Tongue (tissue), 2 donors: ENCODE data around the gene RACGAP1. TPM values are rescaled to one million over a fixed set of nuclear protein-coding genes. Genes with fewer than 3 reads are reported as not detected.
"Not testable (repeated sequence)": the region's sequence is repeated elsewhere in the genome, so short reads cannot be mapped to it uniquely, and the experiment has no call there.

Experiments
- DNase-seq: peaks from one replicate; pipeline ENCODE4 v3.0.0-alpha.2; 2015
- total RNA-seq: library from RNA; depleted of rRNA; stranded (reverse); fragments of >200 nt; gene quantifications from one replicate; pipeline ENCODE4 v1.2.3, GENCODE V29; 2014

RACGAP1 gene
- total RNA-seq, 1 donor from 2014 or later = 31.8 TPM

- not testable (repeated sequence) for DNase-seq
These were observed 38.8 kb downstream of the RACGAP1 start for GRCh38 chr12:49986476-49986875.

GRCh38 chr12:49985981-49986380, 39.3 kb downstream of the RACGAP1 start:
- DNase-seq = no peak

GRCh38 chr12:49984476-49985359, 40.6 kb downstream of the RACGAP1 start:
- no peak for DNase-seq

GRCh38 chr12:49983892-49984291, 41.4 kb downstream of the RACGAP1 start:
- peak; percentile 94 for DNase-seq

- DNase-seq = no peak
These were observed 42.8 kb downstream of the RACGAP1 start for GRCh38 chr12:49982246-49983087.

- DNase-seq = no peak
These were observed 44.6 kb downstream of the RACGAP1 start for GRCh38 chr12:49980501-49981349.

GRCh38 chr12:49979791-49980190, 45.5 kb downstream of the RACGAP1 start:
- DNase-seq = no peak

GRCh38 chr12:49979016-49979586, 46.2 kb downstream of the RACGAP1 start:
- no peak for DNase-seq

GRCh38 chr12:49978125-49978524, 47.2 kb downstream of the RACGAP1 start:
- DNase-seq = no peak

- DNase-seq = no peak
These were observed 48.7 kb downstream of the RACGAP1 start for GRCh38 chr12:49976557-49976956.

- DNase-seq = no peak
These were observed 50.0 kb downstream of the RACGAP1 start for GRCh38 chr12:49975318-49975761.

GRCh38 chr12:49974677-49975317, 50.5 kb downstream of the RACGAP1 start:
- no peak for DNase-seq

- DNase-seq = peak; percentile 74
These were observed 51.0 kb downstream of the RACGAP1 start for GRCh38 chr12:49974231-49974675.

- DNase-seq = no peak
These were observed 51.9 kb downstream of the RACGAP1 start for GRCh38 chr12:49973361-49973830.

GRCh38 chr12:49972641-49973360, 52.5 kb downstream of the RACGAP1 start, which contains the start of gene AQP6:
Gene AQP6 (plus strand): TSS chr12:49972947. CDS start chr12:49973174, 227 bp downstream.
- no peak for DNase-seq

- DNase-seq = no peak
These were observed 53.2 kb downstream of the RACGAP1 start for GRCh38 chr12:49972129-49972528.

- no peak for DNase-seq
These were observed 54.2 kb downstream of the RACGAP1 start for GRCh38 chr12:49971141-49971540.

GRCh38 chr12:49970658-49971057, 54.6 kb downstream of the RACGAP1 start:
- DNase-seq = no peak

GRCh38 chr12:49969651-49970429, 55.5 kb downstream of the RACGAP1 start:
- DNase-seq = no peak
